H1 (cell line): ENCODE data around the gene TRIM44. TPM values are rescaled to one million over a fixed set of nuclear protein-coding genes. Genes with fewer than 3 reads are reported as not detected.

Source experiments
- CTCF ChIA-PET: fragments of 300-600 bp; sonication (Branson Sonifier 250); formaldehyde crosslinking; loops from one replicate; lab custom pipeline; 2021; ENCODE audit not compliant: partially characterized antibody; lab: Charles Lee
- POLR2A ChIA-PET: fragments of 300-600 bp; sonication (Branson Sonifier 250); formaldehyde crosslinking; loops from one replicate; lab custom pipeline; 2021; ENCODE audit warnings: inconsistent platforms; ENCODE audit not compliant: partially characterized antibody; lab: Charles Lee
- DNase-seq, 2 experiments: peaks; one replicate each; pipeline versions ENCODE4 v3.0.0 to v3.0.0-alpha.2; 2010 to 2022; ENCODE audit warnings: low spot score in 2 of 2, low read depth in 1 of 2, mixed read lengths in 1 of 2
- FAIRE-seq: peaks from 2 replicates; lab custom pipeline; 2011; peaks lifted over from hg19 to GRCh38; lab: Jason Lieb, UNC
- H2AFZ ChIP-seq: 2 replicates; pipeline ENCODE4 v1.8.1; 2012; ENCODE audit warnings: low read length, inconsistent platforms
- H2AK5ac ChIP-seq: 2 replicates; pipeline ENCODE4 v1.6.1; 2013; ENCODE audit warnings: low read depth, low read length
- H2BK120ac ChIP-seq: replicated peaks from 2 replicates; pipeline ENCODE3; 2013; ENCODE audit warnings: low read depth, low read length, inconsistent platforms
- H2BK12ac ChIP-seq: 2 replicates; pipeline ENCODE4 v1.6.1; 2013; ENCODE audit warnings: low read depth, low read length
- H2BK15ac ChIP-seq: 2 replicates; pipeline ENCODE4 v1.6.1; 2013; ENCODE audit warnings: low read length
- H2BK20ac ChIP-seq: 2 replicates; pipeline ENCODE4 v1.6.1; 2013; ENCODE audit warnings: low read length
- H2BK5ac ChIP-seq: 2 replicates; pipeline ENCODE4 v1.6.1; 2013; ENCODE audit warnings: low read depth, low read length
- H3K14ac ChIP-seq: 2 replicates; pipeline ENCODE4 v1.6.1; 2013; ENCODE audit warnings: inconsistent platforms; ENCODE audit not compliant: insufficient read length
- H3K18ac ChIP-seq: 2 replicates; pipeline ENCODE4 v1.6.1; 2013; ENCODE audit warnings: low read length; ENCODE audit errors: extremely low read depth
- H3K23ac ChIP-seq: 2 replicates; pipeline ENCODE4 v1.6.1; 2013; ENCODE audit warnings: inconsistent platforms; ENCODE audit not compliant: insufficient read length
- H3K23me2 ChIP-seq: 2 replicates; pipeline ENCODE4 v1.6.1; 2013; ENCODE audit warnings: low read depth, low read length
- H3K27ac ChIP-seq: 2 replicates; pipeline ENCODE4 v1.6.1; 2011; ENCODE audit warnings: low read depth, low read length, inconsistent platforms
- H3K27me3 ChIP-seq, 4 experiments: replicated peaks in 1 of 4; 1 replicate in 1 of 4; 2 replicates in 3 of 4; pipeline versions ENCODE4 v1.6.1 to v1.8.1; 2011 to 2013; ENCODE audit warnings: low read length in 3 of 4, mild to moderate bottlenecking in 3 of 4, inconsistent platforms in 2 of 4, mixed read lengths in 2 of 4, moderate library complexity in 1 of 4; ENCODE audit not compliant: control insufficient read depth in 3 of 4, insufficient read depth in 3 of 4; ENCODE audit errors: extremely low read depth in 1 of 4
- H3K36me3 ChIP-seq, 4 experiments: 2 replicates each; pipeline versions ENCODE4 v1.6.1 to v1.8.1; 2011 to 2013; ENCODE audit warnings: mild to moderate bottlenecking in 4 of 4, low read length in 3 of 4, moderate library complexity in 2 of 4, control low read depth in 1 of 4, inconsistent platforms in 1 of 4; ENCODE audit not compliant: insufficient read depth in 4 of 4, control insufficient read depth in 2 of 4
- H3K4ac ChIP-seq: replicated peaks from 2 replicates; pipeline ENCODE3; 2013; ENCODE audit warnings: low read length, low read depth, mixed read lengths, inconsistent platforms; ENCODE audit not compliant: insufficient read length
- H3K4me1 ChIP-seq, 4 experiments: replicated peaks in 1 of 4; 1 replicate in 1 of 4; 2 replicates in 3 of 4; pipeline versions ENCODE4 v1.6.1 to v1.8.1; 2011 to 2013; ENCODE audit warnings: low read length in 3 of 4, inconsistent platforms in 2 of 4, mixed read lengths in 1 of 4; ENCODE audit not compliant: insufficient read depth in 4 of 4, control insufficient read depth in 3 of 4
- H3K4me2 ChIP-seq, 2 experiments: 2 replicates each; pipeline versions ENCODE4 v1.6.1 to v1.8.1; 2011 to 2013; ENCODE audit warnings: low read depth in 2 of 2, low read length in 2 of 2, control low read depth in 1 of 2, inconsistent platforms in 1 of 2, mild to moderate bottlenecking in 1 of 2; ENCODE audit not compliant: insufficient read depth in 1 of 2
- H3K4me3 ChIP-seq, 4 experiments: fragments of 200-600, 300-600 bp in 1 of 4; sonication (generic), shearing (Covaris generic), sonication (Bioruptor Twin) in 1 of 4; 2 replicates each; pipeline versions ENCODE4 v1.5.1 to v1.8.1; 2011 to 2016; ENCODE audit warnings: low read length in 4 of 4, low read depth in 3 of 4, control low read depth in 2 of 4, inconsistent platforms in 2 of 4, mild to moderate bottlenecking in 2 of 4, mixed read lengths in 1 of 4, moderate library complexity in 1 of 4; ENCODE audit not compliant: insufficient read depth in 2 of 4; ENCODE audit errors: extremely low read depth in 1 of 4
- H3K56ac ChIP-seq: replicated peaks from 2 replicates; pipeline ENCODE3; 2013; ENCODE audit warnings: low read depth, mild to moderate bottlenecking, mixed read lengths, low read length, inconsistent platforms; ENCODE audit not compliant: insufficient read length
- H3K79me1 ChIP-seq: 2 replicates; pipeline ENCODE4 v1.6.1; 2013; ENCODE audit warnings: low read depth, low read length, control low read depth
- H3K79me2 ChIP-seq, 2 experiments: 2 replicates each; pipeline versions ENCODE4 v1.6.1 to v1.8.1; 2012 to 2013; ENCODE audit warnings: low read length in 2 of 2, mild to moderate bottlenecking in 2 of 2, inconsistent platforms in 1 of 2; ENCODE audit not compliant: insufficient read depth in 2 of 2, control insufficient read depth in 1 of 2
- H3K9ac ChIP-seq, 4 experiments: replicated peaks in 1 of 4; 1 replicate in 1 of 4; 2 replicates in 3 of 4; pipeline versions ENCODE4 v1.6.1 to v1.8.1; 2011 to 2013; ENCODE audit warnings: low read depth in 3 of 4, low read length in 3 of 4, control low read depth in 2 of 4, mild to moderate bottlenecking in 2 of 4, moderate library complexity in 2 of 4, inconsistent platforms in 1 of 4; ENCODE audit errors: extremely low read depth in 1 of 4
- H3K9me3 ChIP-seq, 2 experiments: 2 replicates each; pipeline versions ENCODE4 v1.6.1 to v1.8.1; 2012 to 2013; ENCODE audit warnings: mild to moderate bottlenecking in 2 of 2, moderate library complexity in 2 of 2, control low read depth in 1 of 2, inconsistent platforms in 1 of 2, low read depth in 1 of 2, low read length in 1 of 2, mixed read lengths in 1 of 2; ENCODE audit not compliant: insufficient read depth in 2 of 2
- H4K20me1 ChIP-seq, 2 experiments: replicated peaks in 1 of 2; 2 replicates each; pipeline versions ENCODE3 to v1.8.1; 2011 to 2013; ENCODE audit warnings: inconsistent platforms in 2 of 2, low read length in 2 of 2, mild to moderate bottlenecking in 1 of 2; ENCODE audit not compliant: insufficient read depth in 2 of 2, control insufficient read depth in 1 of 2
- H4K5ac ChIP-seq: 2 replicates; pipeline ENCODE4 v1.6.1; 2013; ENCODE audit warnings: low read length, low read depth, mixed read lengths, inconsistent platforms; ENCODE audit not compliant: insufficient read length
- H4K8ac ChIP-seq: 2 replicates; pipeline ENCODE4 v1.8.0; 2013; ENCODE audit warnings: mild to moderate bottlenecking, moderate library complexity, low read length, inconsistent platforms; ENCODE audit not compliant: insufficient read depth; ENCODE audit errors: extremely low read depth
- H4K91ac ChIP-seq: replicated peaks from 2 replicates; pipeline ENCODE3; 2013; ENCODE audit warnings: low read length, mixed read lengths, inconsistent platforms; ENCODE audit not compliant: insufficient read length
- CBX8 ChIP-seq: fragments of 300-800, 300-1000 bp; sonication (generic); IDR thresholded peaks from 2 replicates; pipeline ENCODE4 v1.7.1; 2016; ENCODE audit warnings: low read depth, low read length, borderline replicate concordance
- CEBPB ChIP-seq: IDR thresholded peaks from 2 replicates; pipeline ENCODE4 v1.6.1; 2012; ENCODE audit warnings: low read depth, low read length
- CTBP2 ChIP-seq: IDR thresholded peaks from 2 replicates; pipeline ENCODE4 v1.7.0; 2011; ENCODE audit warnings: borderline replicate concordance, mild to moderate bottlenecking, moderate library complexity, mixed read lengths, low read length; ENCODE audit not compliant: insufficient read depth, insufficient read length
- EZH2 ChIP-seq: fragments of 200-600 bp; sonication (generic); IDR thresholded peaks from 2 replicates; pipeline ENCODE4 v1.7.1; 2012; ENCODE audit warnings: low read depth, mild to moderate bottlenecking, moderate library complexity, low read length, inconsistent platforms; ENCODE audit not compliant: severe bottlenecking
- HDAC6 ChIP-seq: IDR thresholded peaks from one replicate; pipeline ENCODE4 v1.7.1; 2012; ENCODE audit warnings: low read depth, mild to moderate bottlenecking, inconsistent platforms, low read length, moderate library complexity
- MAFK ChIP-seq: IDR thresholded peaks from 2 replicates; pipeline ENCODE4 v1.6.1; 2012; ENCODE audit warnings: low read depth, mild to moderate bottlenecking, improper control_type of control experiment, low read length
- MAX ChIP-seq: IDR thresholded peaks from 2 replicates; pipeline ENCODE4 v1.6.1; 2012; ENCODE audit warnings: inconsistent platforms
- PHF8 ChIP-seq: fragments of 200-600 bp; sonication (generic); conservative IDR thresholded peaks from 2 replicates; pipeline ENCODE4 v1.7.1; 2012; ENCODE audit warnings: low read depth, mild to moderate bottlenecking, inconsistent platforms, low read length, moderate library complexity
- SIRT6 ChIP-seq: IDR thresholded peaks from one replicate; pipeline ENCODE4 v1.7.1; 2012; ENCODE audit warnings: low read length, inconsistent platforms
- SP1 ChIP-seq: IDR thresholded peaks from 2 replicates; pipeline ENCODE4 v1.6.1; 2011; ENCODE audit warnings: low read depth, low read length
- SRF ChIP-seq: IDR thresholded peaks from 2 replicates; pipeline ENCODE4 v1.6.1; 2011; ENCODE audit warnings: mild to moderate bottlenecking, low read depth, low read length, moderate library complexity
- WGBS, 2 experiments: shearing (Covaris generic) in 1 of 2; methylation state at CpG; one replicate each; pipeline versions ENCODE4 v1.1.6 to v1.1.7; 2013 to 2015; ENCODE audit warnings: low lambda C conversion rate in 2 of 2, mixed read lengths in 2 of 2, inconsistent platforms in 1 of 2, low coverage in 1 of 2, missing lambda C conversion rate in 1 of 2; ENCODE audit not compliant: insufficient replicate concordance in 2 of 2, insufficient coverage in 1 of 2, insufficient read length in 1 of 2; ENCODE audit errors: extremely low coverage in 1 of 2, missing lambda C conversion rate in 1 of 2; 5-methylcytosine and 5-hydroxymethylcytosine counted together
- polyA plus RNA-seq, 7 experiments: library from polyadenylated mRNA; depleted of rRNA in 3 of 7; stranded (reverse) in 5 of 7; unstranded in 2 of 7; fragments of >200 nt in 5 of 7; fragments of 200-250 nt in 2 of 7; gene quantifications; 1 replicate in 5 of 7; 2 replicates in 1 of 7; 4 replicates in 1 of 7; pipeline versions ENCODE4 v1.2.1 to v1.2.3, GENCODE V29; 2011 to 2013; ENCODE audit warnings: missing spikeins in 2 of 7, mixed read lengths in 2 of 7
- total RNA-seq: library from RNA; stranded (reverse); fragmentation: NEBNext Ultra II Directional; extraction: Animal tissue kit (Norgen Biotek cat#: 25700); gene quantifications from 2 replicates; pipeline ENCODE4 v1.2.1, GENCODE V29; 2021

The TRIM44 gene
- total and polyA plus RNA-seq, 2 of the 8 experiments (the other 6 are each of a cell fraction or from before 2014, with no cell fraction given): 13.9 to 34.4 TPM

GRCh38 chr11:35641964-35642363, 20.6 kb upstream of the TRIM44 start:
- POLR2A ChIA-PET: no interaction called here
- Histone ChIP-seq H3K4me2 (no peak overlapping the region), H3K27me3 (no peaks in the 10 kb centered on the region)
- TF ChIP-seq CTBP2 (no peak), SRF (no peak), SP1 (no peak), HDAC6 (no peak), MAFK (no peak), PHF8 (no peak), CBX8 (no peak), CEBPB (no peak), MAX (no peak), SIRT6 (no peak), EZH2 (no peak)

More at GRCh38 chr11:35641964-35642363, 20.6 kb upstream of the TRIM44 start:
- H4K20me1 ChIP-seq: no peaks in the 10 kb centered on the region
- no peak overlapping the region for H3K4ac ChIP-seq
- H3K36me3 ChIP-seq: no peaks in the 10 kb centered on the region
- DNase-seq (no peak), FAIRE-seq (no peak)
- no peak overlapping the region for H2BK5ac ChIP-seq
- no peak overlapping the region for H2AFZ ChIP-seq
- CTCF ChIA-PET: interaction anchor here (1.3 kb wide), 1 partner anchor 637 kb away, joined by 3 read pairs; no protein-coding TSS in a partner anchor
- no peak overlapping the region for H4K8ac ChIP-seq
- no peak overlapping the region for H2BK12ac ChIP-seq
- H3K79me1 ChIP-seq: no peaks in the 10 kb centered on the region
- no peak overlapping the region for H3K56ac ChIP-seq
- WGBS, 2 experiments: 92% methylated on average over 3 of the region's 3 CpGs; no CpG with 5 or more reads in 1 of the 2 experiments
- H3K4me3 ChIP-seq: no peak overlapping the region
- H3K79me2 ChIP-seq: no peaks in the 10 kb centered on the region
- H4K5ac ChIP-seq: no peak overlapping the region
- H3K18ac ChIP-seq: no peak overlapping the region
- no peak overlapping the region for H3K27ac ChIP-seq
- H3K4me1 ChIP-seq: peaks cover 0 to 6% (median 4%) of the 10 kb centered on the region in 4 experiments; a peak in 6 of 7 replicates
- no peak overlapping the region for H2BK15ac ChIP-seq
- H3K9me3 ChIP-seq: no peaks in the 10 kb centered on the region
- H2BK20ac ChIP-seq: no peak overlapping the region
- no peak overlapping the region for H3K23ac ChIP-seq
- no peak overlapping the region for H4K91ac ChIP-seq
- no peak overlapping the region for H2AK5ac ChIP-seq
- H3K23me2 ChIP-seq: no peaks in the 10 kb centered on the region
- H2BK120ac ChIP-seq: no peak overlapping the region
- no peak overlapping the region for H3K14ac ChIP-seq
- H3K9ac ChIP-seq: no peak overlapping the region
